ENCODE results near the gene CASP9. TPM values are rescaled to one million over a fixed set of nuclear protein-coding genes. Genes with fewer than 3 reads are reported as not detected.
"Not testable (repeated sequence)": the region's sequence is repeated elsewhere in the genome, so short reads cannot be mapped to it uniquely, and the experiment has no call there.

CASP9 gene
- total and polyA plus RNA-seq, 2 experiments from 2014 or later, result 7.7 to 25.0 TPM

- Mint-ChIP-seq H3K4me1 (peaks cover 31% of the 10 kb centered on the region), H3K36me3 (ENCODE audit: low read depth) (peaks cover 17% of the 10 kb centered on the region)
- not testable (repeated sequence) for H3K36me3 ChIP-seq (ENCODE audit: insufficient read depth); H3K27me3 Mint-ChIP-seq (ENCODE audit: insufficient read depth, low read depth, poor library complexity); H3K27me3 ChIP-seq (ENCODE audit: insufficient read depth); H3K27ac Mint-ChIP-seq; H3K9me3 Mint-ChIP-seq; H3K27ac ChIP-seq (ENCODE audit: low read depth); H4K20me1 ChIP-seq (replicated peaks; ENCODE audit: insufficient read depth); H3K4me3 Mint-ChIP-seq; H3F3A ChIP-seq (replicated peaks; ENCODE audit: low read depth); ATAC-seq; H2AFZ ChIP-seq; H3K4me3 ChIP-seq; H3K9me2 ChIP-seq (ENCODE audit: insufficient read depth); DNase-seq (ENCODE audit: low spot score); H3K4me2 ChIP-seq
- peaks cover 15% of the 10 kb centered on the region for H3K4me1 ChIP-seq (ENCODE audit: insufficient read depth)
- peaks cover 25% of the 10 kb centered on the region; the same call in 1 of the 2 replicates for H3K79me2 ChIP-seq (replicated peaks; ENCODE audit: insufficient read depth)
Observed at GRCh38 chr1:15521206-15521906, 2.7 kb downstream of the CASP9 start.

- H3K4me3 ChIP-seq, result no peak overlapping the region
- Mint-ChIP-seq H3K27me3 (ENCODE audit: insufficient read depth, low read depth, poor library complexity) (no peaks in the 10 kb centered on the region), H3K4me3 (no peak overlapping the region), H3K4me1 (peaks cover 21% of the 10 kb centered on the region), H3K9me3 (no peaks in the 10 kb centered on the region), H3K27ac (no peak overlapping the region), H3K36me3 (ENCODE audit: low read depth) (peaks cover 17% of the 10 kb centered on the region)
- no peak for DNase-seq (ENCODE audit: low spot score)
- H3K79me2 ChIP-seq (replicated peaks; ENCODE audit: insufficient read depth), result peaks cover 29% of the 10 kb centered on the region; the same call in 1 of the 2 replicates
- no peak overlapping the region for H3K4me2 ChIP-seq
- H4K20me1 ChIP-seq (replicated peaks; ENCODE audit: insufficient read depth), result no peaks in the 10 kb centered on the region; the same call in 1 of the 2 replicates
- no peaks in the 10 kb centered on the region for H3K27me3 ChIP-seq (ENCODE audit: insufficient read depth)
- TF ChIP-seq POLR2AphosphoS5 (IDR thresholded peaks at IDR 0.05; ENCODE audit: low read depth) (no peak), ETS1 (IDR thresholded peaks at IDR 0.05) (no peak)
- H3K9me2 ChIP-seq (ENCODE audit: insufficient read depth), result no peaks in the 10 kb centered on the region
- peaks cover 6% of the 10 kb centered on the region for H3K4me1 ChIP-seq (ENCODE audit: insufficient read depth)
- 0 out of 2 replicates have a peak, but pooled peaks cover 2% of the 10 kb centered on the region for H3F3A ChIP-seq (replicated peaks; ENCODE audit: low read depth)
- H3K27ac ChIP-seq (ENCODE audit: low read depth), result no peak overlapping the region
- no peaks in the 10 kb centered on the region for H3K36me3 ChIP-seq (ENCODE audit: insufficient read depth)
- no peak overlapping the region for H2AFZ ChIP-seq
- no peak for ATAC-seq
Observed at GRCh38 chr1:15519625-15520024, 4.4 kb downstream of the CASP9 start.

- Histone ChIP-seq H3K27ac (ENCODE audit: low read depth) (no peak overlapping the region), H3K4me2 (no peak overlapping the region), H3K4me1 (ENCODE audit: insufficient read depth) (peaks cover 7% of the 10 kb centered on the region), H3K79me2 (replicated peaks; ENCODE audit: insufficient read depth) (peaks cover 8% of the 10 kb centered on the region; the same call in 1 of the 2 replicates), H3K4me3 (no peak overlapping the region), H4K20me1 (replicated peaks; ENCODE audit: insufficient read depth) (no peaks in the 10 kb centered on the region; the same call in none of the 2 replicates), H3F3A (replicated peaks; ENCODE audit: low read depth) (peaks cover 7% of the 10 kb centered on the region; the same call in 1 of the 2 replicates), H2AFZ (no peak overlapping the region), H3K27me3 (ENCODE audit: insufficient read depth) (no peaks in the 10 kb centered on the region), H3K9me2 (ENCODE audit: insufficient read depth) (no peaks in the 10 kb centered on the region), H3K36me3 (ENCODE audit: insufficient read depth) (no peaks in the 10 kb centered on the region)
- peaks cover 4% of the 10 kb centered on the region for H3K27me3 Mint-ChIP-seq (ENCODE audit: insufficient read depth, low read depth, poor library complexity)
- no peak overlapping the region for H3K4me3 Mint-ChIP-seq
- ATAC-seq (no peak), DNase-seq (ENCODE audit: low spot score) (no peak)
- no peak overlapping the region for H3K27ac Mint-ChIP-seq
- H3K9me3 Mint-ChIP-seq, result no peaks in the 10 kb centered on the region
- peaks cover 19% of the 10 kb centered on the region for H3K4me1 Mint-ChIP-seq
- H3K36me3 Mint-ChIP-seq (ENCODE audit: low read depth), result peaks cover 30% of the 10 kb centered on the region
- TF ChIP-seq EZH2phosphoT487 (IDR thresholded peaks at IDR 0.05; ENCODE audit: unreplicated experiment) (no peak), ZNF331 (CRISPR knock-in tag; IDR thresholded peaks at IDR 0.05; ENCODE audit: low read depth) (no peak), ZNF114 (CRISPR knock-in tag; IDR thresholded peaks at IDR 0.05) (no peak), ZNF462 (CRISPR knock-in tag; IDR thresholded peaks at IDR 0.05) (no peak)
Observed at GRCh38 chr1:15515022-15515663, 8.9 kb downstream of the CASP9 start.
